Activated T-cell treated with anti-CD3 and anti-CD28 coated beads, Interleukin-2, amount 50 U/mL, for 72 hours (primary cell): ENCODE measurements around the gene VPS37B. TPM values are rescaled to one million over a fixed set of nuclear protein-coding genes. Genes with fewer than 3 reads are reported as not detected.

Experiments used
- ATAC-seq, 2 donors: fragments of 150-1000 bp; cut with Tn5 transposase; replicated peaks in 1 of 2; 2 replicates each; pipeline ENCODE4 v1.10.0; 2021; ENCODE audit warnings: moderate library complexity in 2 of 2, mild to moderate bottlenecking in 1 of 2
- DNase-seq, 2 donors: peaks; one replicate each; pipeline ENCODE4 v3.0.0; 2021 to 2022; ENCODE audit warnings: mixed read lengths in 1 of 2
- H3K27ac Mint-ChIP-seq: one replicate; pipeline ENCODE4 v1.8.0; 2022; ENCODE audit warnings: mild to moderate bottlenecking, moderate library complexity, mixed read lengths
- H3K27me3 Mint-ChIP-seq: one replicate; pipeline ENCODE4 v1.8.0; 2022; ENCODE audit warnings: low read depth, mixed read lengths
- H3K36me3 Mint-ChIP-seq, 2 donors: one replicate each; pipeline ENCODE4 v1.8.0; 2022; ENCODE audit warnings: mixed read lengths in 2 of 2, mild to moderate bottlenecking in 1 of 2; ENCODE audit not compliant: insufficient read depth in 2 of 2
- H3K4me1 Mint-ChIP-seq: one replicate; pipeline ENCODE4 v1.8.0; 2022; ENCODE audit warnings: low read depth, mixed read lengths
- H3K4me3 Mint-ChIP-seq, 2 donors: one replicate each; pipeline ENCODE4 v1.8.0; 2022; ENCODE audit warnings: mild to moderate bottlenecking in 2 of 2, mixed read lengths in 2 of 2, moderate library complexity in 2 of 2
- H3K9me3 Mint-ChIP-seq, 2 donors: one replicate each; pipeline ENCODE4 v1.8.0; 2022; ENCODE audit warnings: mixed read lengths in 2 of 2
- total RNA-seq, 2 donors: library from RNA; stranded (reverse); gene quantifications; one replicate each; pipeline ENCODE4 v1.2.3, GENCODE V29; 2022

VPS37B gene
- total RNA-seq, 2 donors from 2014 or later, result 28.8 to 37.4 TPM

GRCh38 chr12:122862872-122863701 is 32.8 kb downstream of the VPS37B start:
- no peak overlapping the region for H3K4me3 Mint-ChIP-seq
- ATAC-seq (no peak), DNase-seq (no peak)
- no peaks in the 10 kb centered on the region for H3K27me3 Mint-ChIP-seq
- H3K27ac Mint-ChIP-seq, result no peak overlapping the region
- peaks cover 0 to 6% of the 10 kb centered on the region in 2 donors for H3K36me3 Mint-ChIP-seq
- no peaks in the 10 kb centered on the region for H3K9me3 Mint-ChIP-seq
- H3K4me1 Mint-ChIP-seq, result no peaks in the 10 kb centered on the region

- no peak overlapping the region for H3K27ac Mint-ChIP-seq
- no peak overlapping the region for H3K4me3 Mint-ChIP-seq
- no peaks in the 10 kb centered on the region for H3K27me3 Mint-ChIP-seq
- peaks cover 0 to 6% of the 10 kb centered on the region in 2 donors for H3K36me3 Mint-ChIP-seq
- ATAC-seq, result no peak
- H3K4me1 Mint-ChIP-seq, result no peaks in the 10 kb centered on the region
- no peak for DNase-seq
- H3K9me3 Mint-ChIP-seq, result no peaks in the 10 kb centered on the region
Measured at GRCh38 chr12:122862110-122862634, 33.8 kb downstream of the VPS37B start.

GRCh38 chr12:122861587-122861970 is 34.3 kb downstream of the VPS37B start:
- Mint-ChIP-seq H3K4me1 (no peaks in the 10 kb centered on the region), H3K9me3 (no peaks in the 10 kb centered on the region), H3K4me3 (no peak overlapping the region), H3K27me3 (no peaks in the 10 kb centered on the region), H3K36me3 (peaks cover 0 to 3% of the 10 kb centered on the region in 2 donors), H3K27ac (no peak overlapping the region)
- ATAC-seq (no peak), DNase-seq (no peak)

GRCh38 chr12:122860854-122861586 is 34.9 kb downstream of the VPS37B start:
- Mint-ChIP-seq H3K9me3 (no peaks in the 10 kb centered on the region), H3K4me3 (no peak overlapping the region), H3K36me3 (peaks cover 0 to 2% of the 10 kb centered on the region in 2 donors), H3K4me1 (no peaks in the 10 kb centered on the region), H3K27ac (no peak overlapping the region), H3K27me3 (no peaks in the 10 kb centered on the region)
- DNase-seq (no peak), ATAC-seq (peak in 1 of 2 donors; percentile 2)

- H3K27ac Mint-ChIP-seq, result no peak overlapping the region
- no peaks in the 10 kb centered on the region for H3K4me1 Mint-ChIP-seq
- DNase-seq, result peak; percentile 77 to 87
- no peak overlapping the region for H3K4me3 Mint-ChIP-seq
- no peaks in the 10 kb centered on the region for H3K9me3 Mint-ChIP-seq
- no peaks in the 10 kb centered on the region for H3K27me3 Mint-ChIP-seq
- peak; percentile 62 to 69 for ATAC-seq
- H3K36me3 Mint-ChIP-seq, result peaks cover 0 to 2% of the 10 kb centered on the region in 2 donors
Measured at GRCh38 chr12:122860040-122860853, 35.7 kb downstream of the VPS37B start.

GRCh38 chr12:122859303-122860039 is 36.5 kb downstream of the VPS37B start:
- no peak for DNase-seq
- Mint-ChIP-seq H3K36me3 (peaks cover 0 to 2% of the 10 kb centered on the region in 2 donors), H3K4me1 (no peaks in the 10 kb centered on the region), H3K9me3 (no peaks in the 10 kb centered on the region), H3K27ac (no peak overlapping the region), H3K27me3 (no peaks in the 10 kb centered on the region), H3K4me3 (no peak overlapping the region)
- ATAC-seq, result no peak

- H3K4me3 Mint-ChIP-seq, result no peak overlapping the region
- H3K36me3 Mint-ChIP-seq, result peaks cover 0 to 2% of the 10 kb centered on the region in 2 donors
- no peaks in the 10 kb centered on the region for H3K9me3 Mint-ChIP-seq
- no peaks in the 10 kb centered on the region for H3K27me3 Mint-ChIP-seq
- DNase-seq (no peak), ATAC-seq (no peak)
- no peaks in the 10 kb centered on the region for H3K4me1 Mint-ChIP-seq
- H3K27ac Mint-ChIP-seq, result no peak overlapping the region
Measured at GRCh38 chr12:122858591-122859302, 37.2 kb downstream of the VPS37B start.

- Mint-ChIP-seq H3K27me3 (no peaks in the 10 kb centered on the region), H3K36me3 (peaks cover 0 to 2% of the 10 kb centered on the region in 2 donors), H3K4me1 (no peaks in the 10 kb centered on the region), H3K27ac (no peak overlapping the region), H3K4me3 (no peak overlapping the region), H3K9me3 (no peaks in the 10 kb centered on the region)
- DNase-seq (no peak), ATAC-seq (no peak)
Measured at GRCh38 chr12:122858171-122858570, 37.8 kb downstream of the VPS37B start.

GRCh38 chr12:122856999-122857671 is 38.8 kb downstream of the VPS37B start:
- DNase-seq, result no peak
- no peaks in the 10 kb centered on the region for H3K9me3 Mint-ChIP-seq
- no peak for ATAC-seq
- no peak overlapping the region for H3K27ac Mint-ChIP-seq
- H3K36me3 Mint-ChIP-seq, result peaks cover 0 to 2% of the 10 kb centered on the region in 2 donors
- no peaks in the 10 kb centered on the region for H3K27me3 Mint-ChIP-seq
- H3K4me3 Mint-ChIP-seq, result no peak overlapping the region
- H3K4me1 Mint-ChIP-seq, result no peaks in the 10 kb centered on the region

GRCh38 chr12:122855928-122856831 is 39.7 kb downstream of the VPS37B start:
- Mint-ChIP-seq H3K36me3 (peaks cover 0 to 2% of the 10 kb centered on the region in 2 donors), H3K27ac (no peak overlapping the region), H3K27me3 (no peaks in the 10 kb centered on the region), H3K4me1 (no peaks in the 10 kb centered on the region), H3K4me3 (no peak overlapping the region), H3K9me3 (no peaks in the 10 kb centered on the region)
- ATAC-seq, result peak in 1 of 2 donors; percentile 4
- DNase-seq, result no peak
